Measurements from ENCODE around the gene PPARG.
"Not testable (repeated sequence)": the region's sequence is repeated elsewhere in the genome, so short reads cannot be mapped to it uniquely, and the experiment has no call there.

The PPARG gene

GRCh38 chr3:12279591-12280326, 9.1 kb upstream of the PPARG start:
- no peak for DNase-seq (ENCODE audit: low spot score)

- no peak for DNase-seq (ENCODE audit: low spot score)
These were observed 8.5 kb upstream of the PPARG start for GRCh38 chr3:12280357-12280806.

- DNase-seq (ENCODE audit: low spot score), result no peak
These were observed 4.3 kb upstream of the PPARG start for GRCh38 chr3:12284591-12284990.

GRCh38 chr3:12285003-12285555, 3.8 kb upstream of the PPARG start:
- DNase-seq (ENCODE audit: low spot score), result no peak

GRCh38 chr3:12285779-12286178, 3.1 kb upstream of the PPARG start:
- DNase-seq (ENCODE audit: low spot score), result not testable (repeated sequence)

- DNase-seq (ENCODE audit: low spot score), result no peak
These were observed 2.4 kb upstream of the PPARG start for GRCh38 chr3:12286504-12286903.

GRCh38 chr3:12286927-12287726, 1.7 kb upstream of the PPARG start:
- peak; percentile 65 for DNase-seq (ENCODE audit: low spot score)

GRCh38 chr3:12287727-12288181, 1.1 kb upstream of the PPARG start:
- DNase-seq (ENCODE audit: low spot score), result peak; percentile 71

GRCh38 chr3:12289524-12289923, 654 bp downstream of the PPARG start:
- no peak for DNase-seq (ENCODE audit: low spot score)

- no peak for DNase-seq (ENCODE audit: low spot score)
These were observed 3.9 kb downstream of the PPARG start for GRCh38 chr3:12292770-12293169.

GRCh38 chr3:12294885-12295580, 6.2 kb downstream of the PPARG start:
- DNase-seq (ENCODE audit: low spot score), result no peak

- DNase-seq (ENCODE audit: low spot score), result no peak
These were observed 7.6 kb downstream of the PPARG start for GRCh38 chr3:12296511-12296910.

GRCh38 chr3:12299026-12299425, 10.2 kb downstream of the PPARG start:
- DNase-seq (ENCODE audit: low spot score), result no peak

GRCh38 chr3:12300137-12300536, 11.3 kb downstream of the PPARG start:
- no peak for DNase-seq (ENCODE audit: low spot score)

- no peak for DNase-seq (ENCODE audit: low spot score)
These were observed 12.2 kb downstream of the PPARG start for GRCh38 chr3:12301031-12301430.

GRCh38 chr3:12301513-12301912, 12.6 kb downstream of the PPARG start:
- DNase-seq (ENCODE audit: low spot score), result no peak

GRCh38 chr3:12302564-12302963, 13.7 kb downstream of the PPARG start:
- no peak for DNase-seq (ENCODE audit: low spot score)

GRCh38 chr3:12303534-12303933, 14.7 kb downstream of the PPARG start:
- no peak for DNase-seq (ENCODE audit: low spot score)

GRCh38 chr3:12303993-12304392, 15.1 kb downstream of the PPARG start:
- no peak for DNase-seq (ENCODE audit: low spot score)

GRCh38 chr3:12307136-12307535, 18.3 kb downstream of the PPARG start:
- no peak for DNase-seq (ENCODE audit: low spot score)

- DNase-seq (ENCODE audit: low spot score), result no peak
These were observed 19.6 kb downstream of the PPARG start for GRCh38 chr3:12308517-12308916.

- DNase-seq (ENCODE audit: low spot score), result no peak
These were observed 20.8 kb downstream of the PPARG start for GRCh38 chr3:12309716-12310115.
